A673 (cell line): Measurements from ENCODE around the gene CGREF1.

Source experiments
- EZH2 ChIP-seq: fragments of 200-600 bp; sonication (generic); IDR thresholded peaks from 2 replicates; pipeline ENCODE4 v1.6.1; 2017; ENCODE audit warnings: borderline replicate concordance, low read depth, mild to moderate bottlenecking, mixed read lengths, antibody characterized with exemption, low read length; ENCODE audit not compliant: poor library complexity, severe bottlenecking
- TF ChIP-seq, protein P1 (sequence below): fragments of 300-800, 200-600 bp; sonication (generic); conservative IDR thresholded peaks from 2 replicates; pipeline ENCODE4 v1.5.1; 2017; ENCODE audit warnings: low read depth, mild to moderate bottlenecking, antibody characterized with exemption, low read length, moderate library complexity, mixed read lengths

DNA sequence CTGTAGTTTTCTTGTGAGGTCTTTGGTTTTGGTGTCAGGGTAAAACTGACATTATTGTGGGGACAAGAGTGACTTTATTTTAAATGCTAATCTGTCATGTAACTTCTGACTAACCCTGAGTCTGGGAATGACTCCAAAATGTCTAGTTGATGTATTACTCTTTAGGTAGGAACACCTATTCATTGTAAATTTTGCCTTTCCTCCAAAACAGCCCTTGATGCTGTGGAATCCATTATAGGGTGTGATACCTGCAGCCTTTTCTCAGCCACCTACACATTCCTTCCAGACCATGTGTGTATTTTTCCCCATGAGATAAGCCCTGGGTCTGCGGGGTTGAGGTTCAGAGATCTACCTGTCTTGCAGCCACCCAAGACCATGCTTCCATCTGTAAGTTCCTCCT lies 24.4 kb upstream of the CGREF1 start:
- TF ChIP-seq, protein P1, sequence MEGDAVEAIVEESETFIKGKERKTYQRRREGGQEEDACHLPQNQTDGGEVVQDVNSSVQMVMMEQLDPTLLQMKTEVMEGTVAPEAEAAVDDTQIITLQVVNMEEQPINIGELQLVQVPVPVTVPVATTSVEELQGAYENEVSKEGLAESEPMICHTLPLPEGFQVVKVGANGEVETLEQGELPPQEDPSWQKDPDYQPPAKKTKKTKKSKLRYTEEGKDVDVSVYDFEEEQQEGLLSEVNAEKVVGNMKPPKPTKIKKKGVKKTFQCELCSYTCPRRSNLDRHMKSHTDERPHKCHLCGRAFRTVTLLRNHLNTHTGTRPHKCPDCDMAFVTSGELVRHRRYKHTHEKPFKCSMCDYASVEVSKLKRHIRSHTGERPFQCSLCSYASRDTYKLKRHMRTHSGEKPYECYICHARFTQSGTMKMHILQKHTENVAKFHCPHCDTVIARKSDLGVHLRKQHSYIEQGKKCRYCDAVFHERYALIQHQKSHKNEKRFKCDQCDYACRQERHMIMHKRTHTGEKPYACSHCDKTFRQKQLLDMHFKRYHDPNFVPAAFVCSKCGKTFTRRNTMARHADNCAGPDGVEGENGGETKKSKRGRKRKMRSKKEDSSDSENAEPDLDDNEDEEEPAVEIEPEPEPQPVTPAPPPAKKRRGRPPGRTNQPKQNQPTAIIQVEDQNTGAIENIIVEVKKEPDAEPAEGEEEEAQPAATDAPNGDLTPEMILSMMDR = no peak
- no peak for TF ChIP-seq EZH2
